ENCODE results near the gene PPIP5K1. TPM values are rescaled to one million over a fixed set of nuclear protein-coding genes. Genes with fewer than 3 reads are reported as not detected.

Gene PPIP5K1
- total and polyA plus RNA-seq, 9 of the 15 experiments (the other 6 are each of a cell fraction or from before 2014, with no cell fraction given) = 2.5 to 74.6 (median 35.1) TPM

DNA sequence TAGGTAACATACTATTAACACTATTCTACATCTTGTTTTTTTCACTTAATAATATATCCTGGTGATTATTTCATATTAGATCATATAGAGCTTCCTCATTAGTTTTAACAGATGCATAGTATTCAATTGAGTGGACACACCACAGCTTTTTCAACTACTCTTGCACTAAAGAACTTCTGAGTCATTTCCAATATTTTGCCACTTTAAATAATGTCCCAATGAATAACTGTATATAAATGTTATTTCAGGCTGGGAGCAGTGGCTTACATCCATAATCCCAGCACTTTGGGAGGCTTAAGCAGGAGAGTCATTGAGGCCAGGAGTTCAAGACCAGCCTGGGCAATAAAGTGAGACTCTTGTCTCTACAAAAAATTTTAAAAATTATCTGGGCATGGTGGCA, 45.7 kb downstream of the PPIP5K1 start:
- H3K79me2 ChIP-seq (ENCODE audit: control insufficient read depth, insufficient read depth, low read length) = no peaks in the 10 kb centered on the region
- H4K20me1 ChIP-seq (replicated peaks; ENCODE audit: control insufficient read depth, insufficient read depth, low read length) = no peaks in the 10 kb centered on the region
- no peak overlapping the region for H2AFZ ChIP-seq (ENCODE audit: low read depth, low read length)
- no peak overlapping the region for H3K4me3 ChIP-seq
- in situ Hi-C loops (cut with MboI) = no loop called here
- ATAC-seq = no peak
- H3K27me3 ChIP-seq (ENCODE audit: control insufficient read depth in 2 of 2, insufficient read depth in 2 of 2, low read length in 2 of 2) = no peaks in the 10 kb centered on the region
- ChIA-PET CTCF (ENCODE audit: low intra/inter-chr PET ratio) (no interaction called here), POLR2A (interaction anchor here (3.7 kb wide), 1 partner anchor 13 kb away, joined by 12 read pairs; no protein-coding TSS in a partner anchor)
- H3K4me1 ChIP-seq (replicated peaks in 1 of 2; ENCODE audit: control insufficient read depth in 2 of 2, insufficient read depth in 2 of 2, low read length in 2 of 2) = no peaks in the 10 kb centered on the region
- intact Hi-C loops (cut with micrococcal nuclease) = no loop called here
- no peaks in the 10 kb centered on the region for H3K9me1 ChIP-seq (ENCODE audit: control insufficient read depth, insufficient read depth, low read length)
- no peak overlapping the region for H3K27ac ChIP-seq (ENCODE audit: extremely low read depth, low read depth, low read length)
- BruUV-seq (replicated peaks) = no TSS peak
- peaks cover 3% of the 10 kb centered on the region; the same call in 1 of the 3 replicates for H3K36me3 ChIP-seq (ENCODE audit: control insufficient read depth, insufficient read depth, low read length)
- H3K9me3 ChIP-seq (replicated peaks; ENCODE audit: control insufficient read depth, insufficient read depth, low read depth, low read length) = no peaks in the 10 kb centered on the region
- FAIRE-seq = no peak
- no peak overlapping the region for H3K9ac ChIP-seq (ENCODE audit: insufficient read depth in 1 of 2, low read depth in 2 of 2, low read length in 2 of 2)
- TF ChIP-seq, protein P1, sequence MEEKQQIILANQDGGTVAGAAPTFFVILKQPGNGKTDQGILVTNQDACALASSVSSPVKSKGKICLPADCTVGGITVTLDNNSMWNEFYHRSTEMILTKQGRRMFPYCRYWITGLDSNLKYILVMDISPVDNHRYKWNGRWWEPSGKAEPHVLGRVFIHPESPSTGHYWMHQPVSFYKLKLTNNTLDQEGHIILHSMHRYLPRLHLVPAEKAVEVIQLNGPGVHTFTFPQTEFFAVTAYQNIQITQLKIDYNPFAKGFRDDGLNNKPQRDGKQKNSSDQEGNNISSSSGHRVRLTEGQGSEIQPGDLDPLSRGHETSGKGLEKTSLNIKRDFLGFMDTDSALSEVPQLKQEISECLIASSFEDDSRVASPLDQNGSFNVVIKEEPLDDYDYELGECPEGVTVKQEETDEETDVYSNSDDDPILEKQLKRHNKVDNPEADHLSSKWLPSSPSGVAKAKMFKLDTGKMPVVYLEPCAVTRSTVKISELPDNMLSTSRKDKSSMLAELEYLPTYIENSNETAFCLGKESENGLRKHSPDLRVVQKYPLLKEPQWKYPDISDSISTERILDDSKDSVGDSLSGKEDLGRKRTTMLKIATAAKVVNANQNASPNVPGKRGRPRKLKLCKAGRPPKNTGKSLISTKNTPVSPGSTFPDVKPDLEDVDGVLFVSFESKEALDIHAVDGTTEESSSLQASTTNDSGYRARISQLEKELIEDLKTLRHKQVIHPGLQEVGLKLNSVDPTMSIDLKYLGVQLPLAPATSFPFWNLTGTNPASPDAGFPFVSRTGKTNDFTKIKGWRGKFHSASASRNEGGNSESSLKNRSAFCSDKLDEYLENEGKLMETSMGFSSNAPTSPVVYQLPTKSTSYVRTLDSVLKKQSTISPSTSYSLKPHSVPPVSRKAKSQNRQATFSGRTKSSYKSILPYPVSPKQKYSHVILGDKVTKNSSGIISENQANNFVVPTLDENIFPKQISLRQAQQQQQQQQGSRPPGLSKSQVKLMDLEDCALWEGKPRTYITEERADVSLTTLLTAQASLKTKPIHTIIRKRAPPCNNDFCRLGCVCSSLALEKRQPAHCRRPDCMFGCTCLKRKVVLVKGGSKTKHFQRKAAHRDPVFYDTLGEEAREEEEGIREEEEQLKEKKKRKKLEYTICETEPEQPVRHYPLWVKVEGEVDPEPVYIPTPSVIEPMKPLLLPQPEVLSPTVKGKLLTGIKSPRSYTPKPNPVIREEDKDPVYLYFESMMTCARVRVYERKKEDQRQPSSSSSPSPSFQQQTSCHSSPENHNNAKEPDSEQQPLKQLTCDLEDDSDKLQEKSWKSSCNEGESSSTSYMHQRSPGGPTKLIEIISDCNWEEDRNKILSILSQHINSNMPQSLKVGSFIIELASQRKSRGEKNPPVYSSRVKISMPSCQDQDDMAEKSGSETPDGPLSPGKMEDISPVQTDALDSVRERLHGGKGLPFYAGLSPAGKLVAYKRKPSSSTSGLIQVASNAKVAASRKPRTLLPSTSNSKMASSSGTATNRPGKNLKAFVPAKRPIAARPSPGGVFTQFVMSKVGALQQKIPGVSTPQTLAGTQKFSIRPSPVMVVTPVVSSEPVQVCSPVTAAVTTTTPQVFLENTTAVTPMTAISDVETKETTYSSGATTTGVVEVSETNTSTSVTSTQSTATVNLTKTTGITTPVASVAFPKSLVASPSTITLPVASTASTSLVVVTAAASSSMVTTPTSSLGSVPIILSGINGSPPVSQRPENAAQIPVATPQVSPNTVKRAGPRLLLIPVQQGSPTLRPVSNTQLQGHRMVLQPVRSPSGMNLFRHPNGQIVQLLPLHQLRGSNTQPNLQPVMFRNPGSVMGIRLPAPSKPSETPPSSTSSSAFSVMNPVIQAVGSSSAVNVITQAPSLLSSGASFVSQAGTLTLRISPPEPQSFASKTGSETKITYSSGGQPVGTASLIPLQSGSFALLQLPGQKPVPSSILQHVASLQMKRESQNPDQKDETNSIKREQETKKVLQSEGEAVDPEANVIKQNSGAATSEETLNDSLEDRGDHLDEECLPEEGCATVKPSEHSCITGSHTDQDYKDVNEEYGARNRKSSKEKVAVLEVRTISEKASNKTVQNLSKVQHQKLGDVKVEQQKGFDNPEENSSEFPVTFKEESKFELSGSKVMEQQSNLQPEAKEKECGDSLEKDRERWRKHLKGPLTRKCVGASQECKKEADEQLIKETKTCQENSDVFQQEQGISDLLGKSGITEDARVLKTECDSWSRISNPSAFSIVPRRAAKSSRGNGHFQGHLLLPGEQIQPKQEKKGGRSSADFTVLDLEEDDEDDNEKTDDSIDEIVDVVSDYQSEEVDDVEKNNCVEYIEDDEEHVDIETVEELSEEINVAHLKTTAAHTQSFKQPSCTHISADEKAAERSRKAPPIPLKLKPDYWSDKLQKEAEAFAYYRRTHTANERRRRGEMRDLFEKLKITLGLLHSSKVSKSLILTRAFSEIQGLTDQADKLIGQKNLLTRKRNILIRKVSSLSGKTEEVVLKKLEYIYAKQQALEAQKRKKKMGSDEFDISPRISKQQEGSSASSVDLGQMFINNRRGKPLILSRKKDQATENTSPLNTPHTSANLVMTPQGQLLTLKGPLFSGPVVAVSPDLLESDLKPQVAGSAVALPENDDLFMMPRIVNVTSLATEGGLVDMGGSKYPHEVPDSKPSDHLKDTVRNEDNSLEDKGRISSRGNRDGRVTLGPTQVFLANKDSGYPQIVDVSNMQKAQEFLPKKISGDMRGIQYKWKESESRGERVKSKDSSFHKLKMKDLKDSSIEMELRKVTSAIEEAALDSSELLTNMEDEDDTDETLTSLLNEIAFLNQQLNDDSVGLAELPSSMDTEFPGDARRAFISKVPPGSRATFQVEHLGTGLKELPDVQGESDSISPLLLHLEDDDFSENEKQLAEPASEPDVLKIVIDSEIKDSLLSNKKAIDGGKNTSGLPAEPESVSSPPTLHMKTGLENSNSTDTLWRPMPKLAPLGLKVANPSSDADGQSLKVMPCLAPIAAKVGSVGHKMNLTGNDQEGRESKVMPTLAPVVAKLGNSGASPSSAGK (IDR thresholded peaks at IDR 0.05) = no peak
- no peak overlapping the region for H3K4me2 ChIP-seq (ENCODE audit: insufficient read depth, low read length)
- no peak for DNase-seq (ENCODE audit: extremely low read depth in 1 of 4, low spot score in 3 of 4)

All from K562 (cell line).